H1 (cell line): ENCODE data around the gene FUT6. TPM values are rescaled to one million over a fixed set of nuclear protein-coding genes. Genes with fewer than 3 reads are reported as not detected.

Experiments
- CTCF ChIA-PET: fragments of 300-600 bp; sonication (Branson Sonifier 250); formaldehyde crosslinking; loops from one replicate; lab custom pipeline; 2021; ENCODE audit not compliant: partially characterized antibody; lab: Charles Lee
- POLR2A ChIA-PET: fragments of 300-600 bp; sonication (Branson Sonifier 250); formaldehyde crosslinking; loops from one replicate; lab custom pipeline; 2021; ENCODE audit warnings: inconsistent platforms; ENCODE audit not compliant: partially characterized antibody; lab: Charles Lee
- DNase-seq, 2 experiments: peaks; one replicate each; pipeline versions ENCODE4 v3.0.0 to v3.0.0-alpha.2; 2010 to 2022; ENCODE audit warnings: low spot score in 2 of 2, low read depth in 1 of 2, mixed read lengths in 1 of 2
- FAIRE-seq: peaks from 2 replicates; lab custom pipeline; 2011; peaks lifted over from hg19 to GRCh38; lab: Jason Lieb, UNC
- H2AFZ ChIP-seq: 2 replicates; pipeline ENCODE4 v1.8.1; 2012; ENCODE audit warnings: low read length, inconsistent platforms
- H2AK5ac ChIP-seq: 2 replicates; pipeline ENCODE4 v1.6.1; 2013; ENCODE audit warnings: low read depth, low read length
- H2BK120ac ChIP-seq: replicated peaks from 2 replicates; pipeline ENCODE3; 2013; ENCODE audit warnings: low read depth, low read length, inconsistent platforms
- H2BK12ac ChIP-seq: 2 replicates; pipeline ENCODE4 v1.6.1; 2013; ENCODE audit warnings: low read depth, low read length
- H2BK15ac ChIP-seq: 2 replicates; pipeline ENCODE4 v1.6.1; 2013; ENCODE audit warnings: low read length
- H2BK20ac ChIP-seq: 2 replicates; pipeline ENCODE4 v1.6.1; 2013; ENCODE audit warnings: low read length
- H2BK5ac ChIP-seq: 2 replicates; pipeline ENCODE4 v1.6.1; 2013; ENCODE audit warnings: low read depth, low read length
- H3K14ac ChIP-seq: 2 replicates; pipeline ENCODE4 v1.6.1; 2013; ENCODE audit warnings: inconsistent platforms; ENCODE audit not compliant: insufficient read length
- H3K18ac ChIP-seq: 2 replicates; pipeline ENCODE4 v1.6.1; 2013; ENCODE audit warnings: low read length; ENCODE audit errors: extremely low read depth
- H3K23ac ChIP-seq: 2 replicates; pipeline ENCODE4 v1.6.1; 2013; ENCODE audit warnings: inconsistent platforms; ENCODE audit not compliant: insufficient read length
- H3K23me2 ChIP-seq: 2 replicates; pipeline ENCODE4 v1.6.1; 2013; ENCODE audit warnings: low read depth, low read length
- H3K27ac ChIP-seq: 2 replicates; pipeline ENCODE4 v1.6.1; 2011; ENCODE audit warnings: low read depth, low read length, inconsistent platforms
- H3K27me3 ChIP-seq, 4 experiments: replicated peaks in 1 of 4; 1 replicate in 1 of 4; 2 replicates in 3 of 4; pipeline versions ENCODE4 v1.6.1 to v1.8.1; 2011 to 2013; ENCODE audit warnings: low read length in 3 of 4, mild to moderate bottlenecking in 3 of 4, inconsistent platforms in 2 of 4, mixed read lengths in 2 of 4, moderate library complexity in 1 of 4; ENCODE audit not compliant: control insufficient read depth in 3 of 4, insufficient read depth in 3 of 4; ENCODE audit errors: extremely low read depth in 1 of 4
- H3K36me3 ChIP-seq, 4 experiments: 2 replicates each; pipeline versions ENCODE4 v1.6.1 to v1.8.1; 2011 to 2013; ENCODE audit warnings: mild to moderate bottlenecking in 4 of 4, low read length in 3 of 4, moderate library complexity in 2 of 4, control low read depth in 1 of 4, inconsistent platforms in 1 of 4; ENCODE audit not compliant: insufficient read depth in 4 of 4, control insufficient read depth in 2 of 4
- H3K4ac ChIP-seq: replicated peaks from 2 replicates; pipeline ENCODE3; 2013; ENCODE audit warnings: low read length, low read depth, mixed read lengths, inconsistent platforms; ENCODE audit not compliant: insufficient read length
- H3K4me1 ChIP-seq, 4 experiments: replicated peaks in 1 of 4; 1 replicate in 1 of 4; 2 replicates in 3 of 4; pipeline versions ENCODE4 v1.6.1 to v1.8.1; 2011 to 2013; ENCODE audit warnings: low read length in 3 of 4, inconsistent platforms in 2 of 4, mixed read lengths in 1 of 4; ENCODE audit not compliant: insufficient read depth in 4 of 4, control insufficient read depth in 3 of 4
- H3K4me2 ChIP-seq, 2 experiments: 2 replicates each; pipeline versions ENCODE4 v1.6.1 to v1.8.1; 2011 to 2013; ENCODE audit warnings: low read depth in 2 of 2, low read length in 2 of 2, control low read depth in 1 of 2, inconsistent platforms in 1 of 2, mild to moderate bottlenecking in 1 of 2; ENCODE audit not compliant: insufficient read depth in 1 of 2
- H3K4me3 ChIP-seq, 4 experiments: fragments of 200-600, 300-600 bp in 1 of 4; sonication (generic), shearing (Covaris generic), sonication (Bioruptor Twin) in 1 of 4; 2 replicates each; pipeline versions ENCODE4 v1.5.1 to v1.8.1; 2011 to 2016; ENCODE audit warnings: low read length in 4 of 4, low read depth in 3 of 4, control low read depth in 2 of 4, inconsistent platforms in 2 of 4, mild to moderate bottlenecking in 2 of 4, mixed read lengths in 1 of 4, moderate library complexity in 1 of 4; ENCODE audit not compliant: insufficient read depth in 2 of 4; ENCODE audit errors: extremely low read depth in 1 of 4
- H3K56ac ChIP-seq: replicated peaks from 2 replicates; pipeline ENCODE3; 2013; ENCODE audit warnings: low read depth, mild to moderate bottlenecking, mixed read lengths, low read length, inconsistent platforms; ENCODE audit not compliant: insufficient read length
- H3K79me1 ChIP-seq: 2 replicates; pipeline ENCODE4 v1.6.1; 2013; ENCODE audit warnings: low read depth, low read length, control low read depth
- H3K79me2 ChIP-seq, 2 experiments: 2 replicates each; pipeline versions ENCODE4 v1.6.1 to v1.8.1; 2012 to 2013; ENCODE audit warnings: low read length in 2 of 2, mild to moderate bottlenecking in 2 of 2, inconsistent platforms in 1 of 2; ENCODE audit not compliant: insufficient read depth in 2 of 2, control insufficient read depth in 1 of 2
- H3K9ac ChIP-seq, 4 experiments: replicated peaks in 1 of 4; 1 replicate in 1 of 4; 2 replicates in 3 of 4; pipeline versions ENCODE4 v1.6.1 to v1.8.1; 2011 to 2013; ENCODE audit warnings: low read depth in 3 of 4, low read length in 3 of 4, control low read depth in 2 of 4, mild to moderate bottlenecking in 2 of 4, moderate library complexity in 2 of 4, inconsistent platforms in 1 of 4; ENCODE audit errors: extremely low read depth in 1 of 4
- H3K9me3 ChIP-seq, 2 experiments: 2 replicates each; pipeline versions ENCODE4 v1.6.1 to v1.8.1; 2012 to 2013; ENCODE audit warnings: mild to moderate bottlenecking in 2 of 2, moderate library complexity in 2 of 2, control low read depth in 1 of 2, inconsistent platforms in 1 of 2, low read depth in 1 of 2, low read length in 1 of 2, mixed read lengths in 1 of 2; ENCODE audit not compliant: insufficient read depth in 2 of 2
- H4K20me1 ChIP-seq, 2 experiments: replicated peaks in 1 of 2; 2 replicates each; pipeline versions ENCODE3 to v1.8.1; 2011 to 2013; ENCODE audit warnings: inconsistent platforms in 2 of 2, low read length in 2 of 2, mild to moderate bottlenecking in 1 of 2; ENCODE audit not compliant: insufficient read depth in 2 of 2, control insufficient read depth in 1 of 2
- H4K5ac ChIP-seq: 2 replicates; pipeline ENCODE4 v1.6.1; 2013; ENCODE audit warnings: low read length, low read depth, mixed read lengths, inconsistent platforms; ENCODE audit not compliant: insufficient read length
- H4K8ac ChIP-seq: 2 replicates; pipeline ENCODE4 v1.8.0; 2013; ENCODE audit warnings: mild to moderate bottlenecking, moderate library complexity, low read length, inconsistent platforms; ENCODE audit not compliant: insufficient read depth; ENCODE audit errors: extremely low read depth
- H4K91ac ChIP-seq: replicated peaks from 2 replicates; pipeline ENCODE3; 2013; ENCODE audit warnings: low read length, mixed read lengths, inconsistent platforms; ENCODE audit not compliant: insufficient read length
- E2F6 ChIP-seq: IDR thresholded peaks from 2 replicates; pipeline ENCODE4 v1.6.1; 2012; ENCODE audit warnings: inconsistent platforms
- KDM1A ChIP-seq: fragments of 200-600, 300-600 bp; sonication (generic); IDR thresholded peaks from 2 replicates; pipeline ENCODE4 v1.7.1; 2016; ENCODE audit warnings: mild to moderate bottlenecking, low read length, borderline replicate concordance
- NANOG ChIP-seq: IDR thresholded peaks from 2 replicates; pipeline ENCODE4 v1.6.1; 2011; ENCODE audit warnings: low read length, low read depth, mild to moderate bottlenecking, inconsistent platforms; ENCODE audit not compliant: insufficient read depth, poor library complexity, severe bottlenecking
- TAF1 ChIP-seq: IDR thresholded peaks from 2 replicates; pipeline ENCODE4 v1.6.1; 2011; ENCODE audit warnings: mild to moderate bottlenecking, low read depth, low read length
- TBP ChIP-seq: IDR thresholded peaks from 2 replicates; pipeline ENCODE4 v1.6.1; 2011; ENCODE audit warnings: low read depth, low read length, improper control_type of control experiment
- WGBS, 2 experiments: shearing (Covaris generic) in 1 of 2; methylation state at CpG; one replicate each; pipeline versions ENCODE4 v1.1.6 to v1.1.7; 2013 to 2015; ENCODE audit warnings: low lambda C conversion rate in 2 of 2, mixed read lengths in 2 of 2, inconsistent platforms in 1 of 2, low coverage in 1 of 2, missing lambda C conversion rate in 1 of 2; ENCODE audit not compliant: insufficient replicate concordance in 2 of 2, insufficient coverage in 1 of 2, insufficient read length in 1 of 2; ENCODE audit errors: extremely low coverage in 1 of 2, missing lambda C conversion rate in 1 of 2; 5-methylcytosine and 5-hydroxymethylcytosine counted together
- polyA plus RNA-seq, 7 experiments: library from polyadenylated mRNA; depleted of rRNA in 3 of 7; stranded (reverse) in 5 of 7; unstranded in 2 of 7; fragments of >200 nt in 5 of 7; fragments of 200-250 nt in 2 of 7; gene quantifications; 1 replicate in 5 of 7; 2 replicates in 1 of 7; 4 replicates in 1 of 7; pipeline versions ENCODE4 v1.2.1 to v1.2.3, GENCODE V29; 2011 to 2013; ENCODE audit warnings: missing spikeins in 2 of 7, mixed read lengths in 2 of 7
- total RNA-seq: library from RNA; stranded (reverse); fragmentation: NEBNext Ultra II Directional; extraction: Animal tissue kit (Norgen Biotek cat#: 25700); gene quantifications from 2 replicates; pipeline ENCODE4 v1.2.1, GENCODE V29; 2021

Gene FUT6
- total and polyA plus RNA-seq, 2 of the 8 experiments (the other 6 are each of a cell fraction or from before 2014, with no cell fraction given) = not detected

- no peak overlapping the region for H2BK20ac ChIP-seq
- TF ChIP-seq KDM1A (no peak), TBP (no peak), E2F6 (no peak), TAF1 (no peak), NANOG (no peak)
- TF ChIP-seq, all 59 proteins: peak for 0
- no peaks in the 10 kb centered on the region for H3K79me2 ChIP-seq
- no peaks in the 10 kb centered on the region for H3K9me3 ChIP-seq
- no peak overlapping the region for H3K9ac ChIP-seq
- H3K23me2 ChIP-seq = no peaks in the 10 kb centered on the region
- H2BK12ac ChIP-seq = no peak overlapping the region
- no peaks in the 10 kb centered on the region for H3K79me1 ChIP-seq
- no peak overlapping the region for H4K5ac ChIP-seq
- POLR2A ChIA-PET = interaction anchor here (1.1 to 1.2 kb wide), 3 partner anchors 10 to 129 kb away, joined by 3 to 5 read pairs (median 4); partner anchors contain the start of gene RPL36
- CTCF ChIA-PET = interaction anchor here (0.6 to 2.6 kb wide), 2 partner anchors 12 to 14 kb away, joined by 4 to 8 read pairs; no protein-coding TSS in a partner anchor
- no peak overlapping the region for H3K27ac ChIP-seq
- H2AK5ac ChIP-seq = no peak overlapping the region
- H3K4me1 ChIP-seq = no peaks in the 10 kb centered on the region
- H3K36me3 ChIP-seq = no peaks in the 10 kb centered on the region
- peaks cover 0 to 3% of the 10 kb centered on the region in 2 experiments for H4K20me1 ChIP-seq
- no peak overlapping the region for H2AFZ ChIP-seq
- no peak overlapping the region for H2BK120ac ChIP-seq
- 90% methylated on average over 5 of the region's 10 CpGs; no CpG with 5 or more reads in 1 of the 2 experiments for WGBS, 2 experiments
- no peak overlapping the region; the same call in 1 of the 2 replicates for H2BK5ac ChIP-seq
- no peaks in the 10 kb centered on the region for H3K27me3 ChIP-seq
- H3K4me3 ChIP-seq = no peak overlapping the region
- H3K4me2 ChIP-seq = no peak overlapping the region
- no peak overlapping the region for H3K18ac ChIP-seq
- no peak overlapping the region for H4K8ac ChIP-seq
- H3K14ac ChIP-seq = no peak overlapping the region
- no peak overlapping the region for H3K4ac ChIP-seq
- H3K23ac ChIP-seq = no peak overlapping the region
- no peak overlapping the region for H2BK15ac ChIP-seq
- DNase-seq (no peak), FAIRE-seq (no peak)
- H3K56ac ChIP-seq = no peak overlapping the region
- no peak overlapping the region for H4K91ac ChIP-seq
These were observed 20.9 kb downstream of the FUT6 start for GRCh38 chr19:5818594-5818993.
